GM13976 (cell line): ENCODE data around the gene ADAM33.

Source experiments
- DNase-seq: peaks from one replicate; pipeline ENCODE4 v3.0.0; 2012; ENCODE audit warnings: low spot score
- in situ Hi-C: fragments of 300-500 bp; cut with MboI; formaldehyde crosslinking; loops from one replicate; pipeline ENCODE4 v1.12.0; 2022; ENCODE audit warnings: low sequenced_read_pairs, mixed read lengths, inconsistent platforms; ENCODE audit not compliant: unreplicated experiment
- TF ChIP-seq, protein P1 (sequence below): IDR thresholded peaks from 2 replicates; pipeline ENCODE4 v1.5.1; 2012; ENCODE audit warnings: borderline replicate concordance, mild to moderate bottlenecking; ENCODE audit not compliant: insufficient read depth; ENCODE audit errors: extremely low read depth, missing control alignments, control extremely low read depth

The ADAM33 gene

DNA sequence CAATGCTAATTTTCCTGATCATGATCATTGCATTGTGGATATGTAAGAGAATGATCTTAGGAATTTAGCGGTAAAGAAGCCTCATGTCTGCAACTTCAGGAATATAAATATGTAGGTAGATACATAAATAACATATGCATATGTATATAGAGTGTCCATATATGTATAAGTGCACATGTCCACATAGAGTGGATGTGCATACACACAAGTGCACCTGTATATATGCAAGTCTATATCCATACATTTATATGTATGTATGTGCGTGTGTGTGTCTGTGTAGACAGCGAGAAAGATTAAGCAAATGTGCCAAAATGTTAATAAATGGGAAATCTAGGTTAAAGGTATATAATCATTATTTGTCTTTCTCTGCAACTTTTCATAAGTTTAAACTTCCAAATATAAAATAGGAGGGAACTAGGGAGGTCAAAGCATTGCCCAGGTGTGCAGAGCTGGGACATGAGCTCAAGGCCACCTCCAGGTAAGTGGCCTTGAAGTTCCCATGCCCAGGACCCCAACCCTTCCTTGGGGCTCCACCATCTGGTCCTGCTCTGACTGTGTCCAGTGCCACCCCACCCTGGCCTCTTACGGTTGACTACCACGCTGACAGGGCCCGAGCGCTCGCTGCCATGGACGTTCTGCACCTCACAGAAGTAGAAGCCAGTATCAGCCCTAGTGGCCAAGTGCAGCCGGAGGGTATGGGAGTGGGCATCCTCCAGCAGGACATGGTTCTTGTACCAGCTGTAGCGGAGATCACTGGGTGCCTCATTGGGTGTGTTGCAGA, 21.0 kb upstream of the ADAM33 start:
- no peak for DNase-seq
- in situ Hi-C loops: no loop called here
- TF ChIP-seq, protein P1, sequence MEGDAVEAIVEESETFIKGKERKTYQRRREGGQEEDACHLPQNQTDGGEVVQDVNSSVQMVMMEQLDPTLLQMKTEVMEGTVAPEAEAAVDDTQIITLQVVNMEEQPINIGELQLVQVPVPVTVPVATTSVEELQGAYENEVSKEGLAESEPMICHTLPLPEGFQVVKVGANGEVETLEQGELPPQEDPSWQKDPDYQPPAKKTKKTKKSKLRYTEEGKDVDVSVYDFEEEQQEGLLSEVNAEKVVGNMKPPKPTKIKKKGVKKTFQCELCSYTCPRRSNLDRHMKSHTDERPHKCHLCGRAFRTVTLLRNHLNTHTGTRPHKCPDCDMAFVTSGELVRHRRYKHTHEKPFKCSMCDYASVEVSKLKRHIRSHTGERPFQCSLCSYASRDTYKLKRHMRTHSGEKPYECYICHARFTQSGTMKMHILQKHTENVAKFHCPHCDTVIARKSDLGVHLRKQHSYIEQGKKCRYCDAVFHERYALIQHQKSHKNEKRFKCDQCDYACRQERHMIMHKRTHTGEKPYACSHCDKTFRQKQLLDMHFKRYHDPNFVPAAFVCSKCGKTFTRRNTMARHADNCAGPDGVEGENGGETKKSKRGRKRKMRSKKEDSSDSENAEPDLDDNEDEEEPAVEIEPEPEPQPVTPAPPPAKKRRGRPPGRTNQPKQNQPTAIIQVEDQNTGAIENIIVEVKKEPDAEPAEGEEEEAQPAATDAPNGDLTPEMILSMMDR: no peak

DNA sequence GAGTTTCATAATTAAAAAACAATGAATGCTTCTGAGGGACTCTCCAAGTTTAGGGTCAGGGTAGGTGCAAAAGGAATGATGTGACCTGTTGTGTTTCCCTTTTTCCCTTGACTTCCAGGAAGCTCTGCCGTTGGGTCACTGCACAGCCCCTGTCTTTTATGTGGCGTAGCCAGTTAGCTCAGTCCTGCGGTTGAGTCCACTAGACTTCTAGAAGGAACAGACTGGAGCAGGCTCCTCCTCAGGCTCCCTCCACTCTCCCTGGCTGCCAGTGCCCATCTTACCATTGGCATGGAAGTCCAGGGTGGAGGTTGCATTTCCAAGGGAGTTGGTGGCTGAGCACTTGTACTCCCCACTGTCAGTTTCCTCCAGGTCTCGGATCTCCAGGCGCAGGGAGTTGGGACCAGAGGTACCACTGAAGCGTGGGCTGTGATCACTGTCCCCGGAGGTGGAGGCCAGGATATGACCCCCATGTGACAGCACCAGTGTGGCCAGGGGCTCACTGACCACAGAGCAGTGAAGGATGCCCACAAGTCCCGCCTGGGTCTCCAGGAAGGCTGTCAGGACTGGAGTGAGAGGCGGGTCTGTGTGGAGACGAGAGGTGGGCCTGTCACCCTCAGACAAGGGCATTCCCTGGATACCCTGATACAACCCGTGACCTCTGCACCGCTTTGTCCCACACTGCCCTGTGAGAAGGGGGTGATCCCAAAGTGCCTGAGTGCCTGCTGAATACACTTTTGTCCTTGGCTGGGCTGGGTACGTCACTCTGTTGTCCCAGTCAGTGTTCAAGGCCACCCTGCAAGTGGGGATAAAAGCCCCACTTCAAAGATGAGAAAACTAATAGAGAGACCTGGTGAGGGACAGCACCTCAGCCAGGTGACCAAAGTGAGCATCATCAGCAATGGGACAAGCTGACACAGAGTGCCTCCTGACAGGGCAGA, 19.5 kb upstream of the ADAM33 start:
- in situ Hi-C loops: no loop called here
- TF ChIP-seq, protein P1: no peak
- no peak for DNase-seq

DNA sequence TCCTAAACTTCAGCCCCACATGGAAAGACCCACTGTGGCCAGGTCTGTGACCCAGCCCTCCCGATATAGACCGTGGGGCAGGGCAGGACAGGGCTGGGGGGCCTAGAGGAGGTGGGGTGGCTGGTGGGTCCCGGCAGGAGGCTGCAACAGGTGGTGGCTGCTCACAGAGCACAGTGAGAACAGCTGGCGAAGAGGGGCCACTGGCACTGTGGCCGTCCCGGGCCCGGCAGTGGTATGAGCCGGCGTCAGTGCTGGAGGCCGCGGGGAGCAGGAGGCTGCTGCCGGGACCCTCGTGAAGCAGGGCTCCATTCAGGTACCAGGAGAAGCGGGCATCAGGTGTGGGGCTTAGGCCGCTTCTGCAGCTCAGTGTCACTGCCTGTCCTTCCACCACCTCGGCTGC, 17.2 kb upstream of the ADAM33 start:
- DNase-seq: no peak
- in situ Hi-C loops: no loop called here
- TF ChIP-seq, protein P1: no peak

DNA sequence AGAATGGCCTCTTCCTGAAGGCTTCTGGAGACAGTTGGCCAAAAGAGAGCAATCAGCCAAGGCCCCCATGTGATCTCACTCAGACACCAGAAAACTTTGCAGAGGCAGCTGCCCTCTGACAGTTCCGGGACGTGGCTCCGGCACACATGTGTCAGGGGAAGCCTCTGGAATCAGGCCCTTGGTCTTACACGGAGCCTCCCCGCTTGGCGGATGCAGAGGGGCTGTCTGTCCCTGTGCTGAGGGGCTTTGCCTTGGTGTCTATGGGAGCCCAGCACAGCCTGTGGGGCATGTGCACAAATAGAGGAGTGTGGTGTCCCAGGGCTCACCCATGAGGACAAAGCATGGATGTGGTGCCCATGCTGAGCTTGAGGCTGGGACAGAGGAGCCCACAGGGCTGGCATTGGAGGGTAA, 16.8 kb upstream of the ADAM33 start:
- TF ChIP-seq, protein P1: no peak
- in situ Hi-C loops: no loop called here
- DNase-seq: no peak

DNA sequence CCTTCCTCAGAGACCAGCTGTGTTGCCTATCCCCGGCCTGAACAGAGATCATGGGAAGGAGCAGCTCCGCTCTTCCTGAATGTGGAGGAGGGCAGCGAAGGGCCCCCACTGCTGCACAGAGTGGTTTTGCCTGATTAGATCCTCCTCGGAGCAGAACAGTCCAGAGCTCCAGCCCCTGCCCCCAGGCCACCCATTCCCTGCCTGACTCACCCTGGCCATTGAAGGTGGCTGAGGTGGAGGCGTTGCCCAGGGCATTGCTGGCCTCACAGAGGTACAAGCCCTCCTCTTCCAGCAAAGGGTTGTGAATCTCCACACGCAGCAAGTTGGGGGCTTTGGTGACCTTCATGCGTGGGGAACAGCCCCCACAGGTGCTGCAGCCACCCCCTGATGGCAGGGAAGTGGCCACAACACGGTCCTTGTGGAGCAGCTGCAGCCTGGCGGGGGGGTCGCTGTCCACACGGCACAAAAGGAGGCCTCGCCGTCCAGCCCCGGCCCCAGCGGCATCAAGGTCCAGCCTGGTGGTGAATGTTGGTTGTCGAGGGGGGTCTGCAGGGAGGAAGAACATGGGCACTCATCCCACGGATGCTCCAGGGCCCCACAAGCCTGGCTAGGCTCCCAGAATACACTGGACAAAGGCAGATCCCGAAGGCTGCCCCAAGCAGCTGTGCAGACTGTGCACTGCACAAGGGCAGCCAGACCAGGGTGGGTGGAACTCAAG, 15.9 kb upstream of the ADAM33 start:
- no peak for DNase-seq
- TF ChIP-seq, protein P1: no peak
- in situ Hi-C loops: no loop called here
